ENCODE results near the gene KIF6. TPM values are rescaled to one million over a fixed set of nuclear protein-coding genes. Genes with fewer than 3 reads are reported as not detected.

Gene KIF6
- total RNA-seq, result not detected

DNA sequence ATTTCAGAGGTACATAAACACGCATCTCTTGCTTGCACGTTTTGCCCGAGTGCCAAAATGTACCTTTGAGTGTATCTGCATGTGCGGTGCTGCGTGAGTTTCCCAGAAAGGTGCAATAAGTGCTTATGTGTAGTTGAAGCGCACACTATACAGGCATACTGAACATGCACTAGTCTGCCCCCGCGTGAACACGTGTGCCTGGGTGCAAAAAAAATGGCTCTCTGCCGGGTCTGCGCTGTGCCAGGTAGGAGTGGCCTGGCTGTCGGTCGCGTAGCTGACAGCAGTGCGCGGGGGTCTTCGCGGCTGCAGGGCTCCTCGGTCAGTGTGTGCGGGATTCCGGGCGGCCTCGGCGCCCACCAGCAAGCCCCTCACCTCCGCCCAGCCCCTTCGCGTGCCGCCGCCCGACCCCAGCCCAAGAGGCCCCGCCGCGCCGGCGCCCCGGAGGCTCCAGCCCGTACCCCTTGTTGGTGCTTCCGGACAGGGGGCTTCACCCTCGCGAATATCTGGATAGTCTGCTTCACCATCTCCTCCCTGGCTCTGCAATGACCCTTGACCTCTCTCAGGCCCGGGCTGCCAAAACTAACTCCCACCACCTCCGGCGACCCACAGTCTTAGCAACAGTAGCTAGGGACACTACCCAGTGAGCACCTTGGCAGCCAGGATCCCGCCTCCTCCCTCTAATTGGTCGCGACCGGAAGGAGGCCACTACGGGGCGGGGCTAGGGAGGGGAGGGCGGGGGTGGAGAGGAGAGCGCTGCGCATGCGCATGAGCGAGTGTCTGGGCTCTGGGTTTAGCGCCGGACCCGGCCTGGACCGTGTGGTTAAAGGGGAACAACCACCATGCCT is at the start of gene KIF6:
Gene KIF6 (minus strand): TSS at position 622 of the 845 bp plus-strand sequence. CDS start 98 bp downstream, at position 524.
- no peaks in the 10 kb centered on the region for H3K4me1 ChIP-seq
- ATAC-seq, result peak; percentile 98 to 99
- no peaks in the 10 kb centered on the region for H3K36me3 ChIP-seq
- no peaks in the 10 kb centered on the region for H3K9me3 ChIP-seq
- peak; percentile 83 to 89 for DNase-seq
- intact Hi-C loops (cut with DNase I; ENCODE audit: low total_unique reads) (loop anchor here (2.0 kb wide), 1 partner anchor 52 kb away; no protein-coding TSS in a partner anchor), in situ Hi-C loops (cut with MboI; ENCODE audit: low sequenced_read_pairs in 4 of 4) (no loop called here)
- peak within 1 kb of the TSS; percentile 72 to 84 (median 75) for H3K4me3 ChIP-seq
- no peak for TF ChIP-seq POLR2A (IDR thresholded peaks at IDR 0.05)
- TF ChIP-seq, protein P1, sequence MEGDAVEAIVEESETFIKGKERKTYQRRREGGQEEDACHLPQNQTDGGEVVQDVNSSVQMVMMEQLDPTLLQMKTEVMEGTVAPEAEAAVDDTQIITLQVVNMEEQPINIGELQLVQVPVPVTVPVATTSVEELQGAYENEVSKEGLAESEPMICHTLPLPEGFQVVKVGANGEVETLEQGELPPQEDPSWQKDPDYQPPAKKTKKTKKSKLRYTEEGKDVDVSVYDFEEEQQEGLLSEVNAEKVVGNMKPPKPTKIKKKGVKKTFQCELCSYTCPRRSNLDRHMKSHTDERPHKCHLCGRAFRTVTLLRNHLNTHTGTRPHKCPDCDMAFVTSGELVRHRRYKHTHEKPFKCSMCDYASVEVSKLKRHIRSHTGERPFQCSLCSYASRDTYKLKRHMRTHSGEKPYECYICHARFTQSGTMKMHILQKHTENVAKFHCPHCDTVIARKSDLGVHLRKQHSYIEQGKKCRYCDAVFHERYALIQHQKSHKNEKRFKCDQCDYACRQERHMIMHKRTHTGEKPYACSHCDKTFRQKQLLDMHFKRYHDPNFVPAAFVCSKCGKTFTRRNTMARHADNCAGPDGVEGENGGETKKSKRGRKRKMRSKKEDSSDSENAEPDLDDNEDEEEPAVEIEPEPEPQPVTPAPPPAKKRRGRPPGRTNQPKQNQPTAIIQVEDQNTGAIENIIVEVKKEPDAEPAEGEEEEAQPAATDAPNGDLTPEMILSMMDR (IDR thresholded peaks at IDR 0.05 in 4 of 5, conservative IDR thresholded peaks at IDR 0.05 in 1 of 5), result peak in 1 of 5 experiments; percentile 32
- H3K27me3 ChIP-seq, result no peaks in the 10 kb centered on the region
- peak within 1 kb of the TSS; percentile 50 to 72 (median 58) for H3K27ac ChIP-seq

DNA sequence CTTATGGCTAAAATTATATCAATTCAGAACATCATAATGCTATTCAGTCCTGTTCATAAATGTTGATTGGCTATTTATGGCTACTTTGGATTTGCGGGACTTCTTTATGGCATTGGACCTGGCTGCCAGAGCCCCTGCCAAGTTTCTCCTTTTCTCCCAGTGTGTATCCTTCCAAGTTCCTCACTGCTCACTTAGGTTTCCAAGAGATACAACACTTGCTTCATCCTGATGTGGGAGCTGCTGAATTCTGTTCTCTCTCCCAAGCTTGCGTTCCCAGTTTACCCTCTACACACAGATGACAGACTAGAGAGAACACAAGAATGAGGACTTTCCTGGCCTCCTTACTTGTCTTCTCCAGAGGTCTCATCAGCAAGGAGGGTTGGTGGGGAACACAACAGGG is 48.6 kb upstream of the KIF6 start:
- Histone ChIP-seq H3K4me1 (peaks cover 24% of the 10 kb centered on the region in 2 donors), H3K36me3 (no peaks in the 10 kb centered on the region), H3K4me3 (no peak overlapping the region), H3K27me3 (no peaks in the 10 kb centered on the region), H3K9me3 (no peaks in the 10 kb centered on the region), H3K27ac (no peak overlapping the region)
- DNase-seq, result no peak
- in situ Hi-C loops (cut with MboI; ENCODE audit: low sequenced_read_pairs in 4 of 4) (loop anchor here in 1 of 4 donors (10.0 kb wide), 1 partner anchor 399 kb away; no protein-coding TSS in a partner anchor), intact Hi-C loops (cut with DNase I; ENCODE audit: low total_unique reads) (no loop called here)
- ATAC-seq, result no peak
- TF ChIP-seq, protein P1 (IDR thresholded peaks at IDR 0.05 in 4 of 5, conservative IDR thresholded peaks at IDR 0.05 in 1 of 5), result no peak
- no peak for TF ChIP-seq POLR2A (IDR thresholded peaks at IDR 0.05)

GRCh38 chr6:39772559-39773273 is 47.5 kb upstream of the KIF6 start:
- in situ Hi-C loops (cut with MboI; ENCODE audit: low sequenced_read_pairs in 4 of 4) (loop anchor here in 1 of 4 donors (10.0 kb wide), 1 partner anchor 398 kb away; no protein-coding TSS in a partner anchor), intact Hi-C loops (cut with DNase I; ENCODE audit: low total_unique reads) (no loop called here)
- Histone ChIP-seq H3K27me3 (no peaks in the 10 kb centered on the region), H3K36me3 (no peaks in the 10 kb centered on the region), H3K4me3 (no peak overlapping the region), H3K27ac (no peak overlapping the region), H3K4me1 (peaks cover 14 to 16% of the 10 kb centered on the region in 2 donors), H3K9me3 (no peaks in the 10 kb centered on the region)
- TF ChIP-seq, protein P1 (IDR thresholded peaks at IDR 0.05 in 4 of 5, conservative IDR thresholded peaks at IDR 0.05 in 1 of 5), result no peak
- no peak for TF ChIP-seq POLR2A (IDR thresholded peaks at IDR 0.05)
- ATAC-seq, result no peak
- no peak for DNase-seq

GRCh38 chr6:39770446-39770845 is 45.2 kb upstream of the KIF6 start:
- in situ Hi-C loops (cut with MboI; ENCODE audit: low sequenced_read_pairs in 4 of 4) (loop anchor here in 1 of 4 donors (10.0 kb wide), 1 partner anchor 396 kb away; no protein-coding TSS in a partner anchor), intact Hi-C loops (cut with DNase I; ENCODE audit: low total_unique reads) (no loop called here)
- Histone ChIP-seq H3K4me3 (no peak overlapping the region), H3K9me3 (no peaks in the 10 kb centered on the region), H3K36me3 (no peaks in the 10 kb centered on the region), H3K27me3 (no peaks in the 10 kb centered on the region), H3K27ac (no peak overlapping the region), H3K4me1 (peaks cover 4 to 7% of the 10 kb centered on the region in 2 donors)
- ATAC-seq (peak; percentile 88 to 91), DNase-seq (no peak)
- TF ChIP-seq, protein P1 (IDR thresholded peaks at IDR 0.05 in 4 of 5, conservative IDR thresholded peaks at IDR 0.05 in 1 of 5), result no peak
- TF ChIP-seq POLR2A (IDR thresholded peaks at IDR 0.05), result no peak

Measured in gastrocnemius medialis (tissue), 4 donors.